Activated naive CD4-positive, alpha-beta T cell treated with anti-CD3 and anti-CD28 coated beads for 36 hours (primary cell): ENCODE results near the gene C10orf90. TPM values are rescaled to one million over a fixed set of nuclear protein-coding genes. Genes with fewer than 3 reads are reported as not detected.
"Not testable (repeated sequence)": the region's sequence is repeated elsewhere in the genome, so short reads cannot be mapped to it uniquely, and the experiment has no call there.

Experiments used
- CTCF ChIA-PET: fragments of 350-600 bp; sonication (Branson Sonifier 250); formaldehyde crosslinking; loops from one replicate; lab custom pipeline; 2021; ENCODE audit warnings: antibody characterized with exemption; lab: Charles Lee
- DNase-seq: peaks from one replicate; pipeline ENCODE4 v3.0.0-alpha.2; 2020
- H3K27ac Mint-ChIP-seq: one replicate; pipeline ENCODE4 v1.8.0; 2021; ENCODE audit warnings: mild to moderate bottlenecking, mixed read lengths
- H3K27me3 Mint-ChIP-seq: one replicate; pipeline ENCODE4 v1.8.0; 2021; ENCODE audit warnings: low read depth, mixed read lengths
- H3K36me3 Mint-ChIP-seq: one replicate; pipeline ENCODE4 v1.8.0; 2021; ENCODE audit warnings: low read depth, mixed read lengths
- H3K4me1 Mint-ChIP-seq: one replicate; pipeline ENCODE4 v1.8.0; 2021; ENCODE audit warnings: low read depth, mixed read lengths
- H3K4me3 Mint-ChIP-seq: one replicate; pipeline ENCODE4 v1.8.0; 2021; ENCODE audit warnings: mild to moderate bottlenecking, moderate library complexity, mixed read lengths
- H3K9me3 Mint-ChIP-seq: one replicate; pipeline ENCODE4 v1.8.0; 2021; ENCODE audit warnings: mixed read lengths
- intact Hi-C: fragments of 100-400 bp; cut with micrococcal nuclease; formaldehyde crosslinking; loops from one replicate; pipeline ENCODE4 v1.15.1; 2023
- total RNA-seq, 2 experiments: library from RNA; stranded (reverse); gene quantifications; one replicate each; pipeline ENCODE4 v1.2.3, GENCODE V29; 2021

C10orf90 gene
- total RNA-seq, 2 experiments from 2014 or later, result not detected

DNA sequence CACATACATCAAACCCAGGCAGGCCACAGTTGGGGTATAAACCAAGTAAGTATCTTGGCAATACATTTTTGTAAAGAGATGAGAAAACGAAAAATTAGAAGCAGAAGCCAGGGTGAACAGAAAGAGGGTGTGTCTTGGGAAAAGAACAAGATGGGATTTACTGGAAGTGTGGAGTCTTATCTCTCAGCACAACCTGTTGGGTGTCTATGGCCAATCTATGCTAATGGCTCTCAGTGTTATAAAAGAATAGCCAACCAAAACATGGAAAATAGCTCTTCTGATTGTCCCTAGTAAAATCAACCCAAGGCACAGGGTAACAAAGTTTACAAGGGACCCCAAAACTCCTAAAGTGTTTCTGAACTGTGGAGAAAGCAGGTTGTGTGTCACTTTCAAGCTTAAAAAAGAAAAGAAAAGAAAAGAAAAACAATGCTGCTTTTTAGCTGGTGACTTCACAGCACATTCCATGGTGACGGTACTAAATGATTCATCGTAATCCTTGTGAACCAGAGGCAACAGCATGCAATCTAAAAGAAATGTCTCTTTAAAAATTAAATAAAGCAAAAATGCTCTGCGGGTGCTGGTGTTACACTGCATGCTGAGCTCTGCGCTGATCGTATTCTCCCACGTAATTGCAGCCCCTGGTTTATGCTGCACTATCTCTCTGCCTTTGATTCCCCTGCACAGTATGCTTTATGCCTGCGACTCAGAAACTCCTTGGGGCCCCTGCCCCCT, 100.8 kb downstream of the C10orf90 start:
- no peak overlapping the region for H3K4me3 Mint-ChIP-seq
- CTCF ChIA-PET, result interaction anchor here (0.7 kb wide), 1 partner anchor 123 kb away, joined by 3 read pairs; no protein-coding TSS in a partner anchor
- intact Hi-C loops, result no loop called here
- H3K27me3 Mint-ChIP-seq, result peaks cover 2% of the 10 kb centered on the region
- no peaks in the 10 kb centered on the region for H3K36me3 Mint-ChIP-seq
- DNase-seq, result no peak
- peaks cover 5% of the 10 kb centered on the region for H3K9me3 Mint-ChIP-seq
- no peak overlapping the region for H3K27ac Mint-ChIP-seq
- H3K4me1 Mint-ChIP-seq, result no peaks in the 10 kb centered on the region

DNA sequence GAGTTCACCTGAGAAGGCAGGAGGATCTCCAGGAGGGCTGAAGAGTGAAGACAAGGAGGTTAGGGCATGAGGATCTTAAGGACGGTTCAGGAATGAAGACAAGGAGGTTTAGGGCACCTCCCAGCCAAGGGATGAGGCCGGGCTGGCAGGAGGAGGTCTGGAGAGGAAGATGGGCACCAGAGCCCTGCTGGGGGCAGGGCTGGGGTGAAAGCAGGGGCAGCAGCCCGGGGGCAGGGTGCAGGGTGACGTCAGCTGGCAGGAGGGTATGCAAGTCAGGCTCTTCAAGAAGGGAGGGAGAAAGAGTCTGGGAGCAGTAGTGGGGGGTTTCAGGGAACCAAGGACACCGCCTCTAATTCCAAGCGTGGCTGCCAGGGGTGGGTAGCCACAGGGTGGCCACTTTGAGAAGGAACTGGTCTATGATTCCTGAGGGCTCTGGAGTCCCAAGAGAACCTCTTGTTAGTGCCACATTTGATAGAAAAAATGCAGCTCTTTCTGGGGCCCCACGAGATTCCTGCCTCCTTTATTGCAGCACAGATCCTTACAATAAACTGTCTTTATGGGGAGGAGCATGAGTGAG, 101.6 kb downstream of the C10orf90 start:
- Mint-ChIP-seq H3K9me3 (peaks cover 5% of the 10 kb centered on the region), H3K36me3 (no peaks in the 10 kb centered on the region), H3K27ac (no peak overlapping the region), H3K4me3 (no peak overlapping the region), H3K27me3 (peaks cover 2% of the 10 kb centered on the region), H3K4me1 (no peaks in the 10 kb centered on the region)
- intact Hi-C loops, result no loop called here
- DNase-seq, result no peak
- CTCF ChIA-PET, result no interaction called here

GRCh38 chr10:126565871-126566270, 104.6 kb downstream of the C10orf90 start:
- CTCF ChIA-PET, result no interaction called here
- peaks cover 9% of the 10 kb centered on the region for H3K27me3 Mint-ChIP-seq
- no peak overlapping the region for H3K4me3 Mint-ChIP-seq
- no peaks in the 10 kb centered on the region for H3K36me3 Mint-ChIP-seq
- DNase-seq, result no peak
- no peaks in the 10 kb centered on the region for H3K4me1 Mint-ChIP-seq
- H3K27ac Mint-ChIP-seq, result no peak overlapping the region
- intact Hi-C loops, result no loop called here
- H3K9me3 Mint-ChIP-seq, result peaks cover 5% of the 10 kb centered on the region

DNA sequence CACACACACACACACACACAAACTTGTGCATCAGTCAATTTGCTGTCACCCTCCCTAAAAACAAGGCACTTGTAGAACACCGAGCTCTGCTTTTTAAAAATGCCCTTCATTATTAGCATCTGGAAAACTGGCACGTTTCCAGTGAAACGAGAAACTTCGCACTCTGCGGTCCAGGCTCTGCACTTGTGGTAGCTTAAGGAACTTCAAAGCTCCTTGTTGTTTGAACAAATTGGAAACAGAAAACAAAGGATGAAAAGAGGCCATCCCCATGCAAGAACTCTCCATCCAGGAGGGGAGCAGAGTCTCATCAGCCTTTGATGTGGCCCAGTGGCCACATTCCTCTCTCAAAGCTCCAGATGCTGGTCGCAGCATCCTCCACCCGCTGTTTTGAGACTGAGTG, 105.1 kb downstream of the C10orf90 start:
- Mint-ChIP-seq H3K9me3 (peaks cover 5% of the 10 kb centered on the region), H3K27ac (no peak overlapping the region), H3K36me3 (no peaks in the 10 kb centered on the region), H3K27me3 (peaks cover 9% of the 10 kb centered on the region), H3K4me1 (no peaks in the 10 kb centered on the region), H3K4me3 (no peak overlapping the region)
- intact Hi-C loops, result no loop called here
- CTCF ChIA-PET, result no interaction called here
- no peak for DNase-seq

DNA sequence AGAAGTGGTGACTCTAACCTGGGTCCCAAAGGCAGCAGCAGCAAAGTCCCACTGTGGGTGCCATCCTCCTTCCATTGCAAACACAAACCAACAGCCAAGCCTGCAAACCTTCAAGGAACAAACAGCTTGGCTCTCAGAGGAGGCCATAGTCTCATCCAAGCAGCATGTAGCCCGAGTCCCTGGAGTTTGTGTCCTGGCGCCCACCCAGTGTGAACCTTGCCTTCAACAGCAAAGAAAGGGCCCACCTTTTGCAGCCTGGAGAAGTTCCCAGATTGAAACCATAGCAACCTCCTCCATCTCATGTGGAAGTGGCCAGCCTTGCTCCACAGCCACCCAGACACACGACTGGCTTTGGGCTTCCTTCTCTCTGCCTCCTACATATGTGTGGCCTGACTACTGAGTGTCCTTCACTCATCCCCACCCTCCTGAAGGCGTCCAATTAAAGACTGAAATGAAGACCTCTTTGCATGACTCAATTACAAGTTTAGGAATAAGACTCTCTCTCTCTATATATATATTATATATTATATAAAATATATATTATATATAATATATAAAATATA, 106.1 kb downstream of the C10orf90 start:
- no peak overlapping the region for H3K27ac Mint-ChIP-seq
- peaks cover 4% of the 10 kb centered on the region for H3K9me3 Mint-ChIP-seq
- H3K27me3 Mint-ChIP-seq, result peaks cover 7% of the 10 kb centered on the region
- no peak for DNase-seq
- no peak overlapping the region for H3K4me3 Mint-ChIP-seq
- CTCF ChIA-PET, result no interaction called here
- no peaks in the 10 kb centered on the region for H3K4me1 Mint-ChIP-seq
- intact Hi-C loops, result no loop called here
- H3K36me3 Mint-ChIP-seq, result no peaks in the 10 kb centered on the region

DNA sequence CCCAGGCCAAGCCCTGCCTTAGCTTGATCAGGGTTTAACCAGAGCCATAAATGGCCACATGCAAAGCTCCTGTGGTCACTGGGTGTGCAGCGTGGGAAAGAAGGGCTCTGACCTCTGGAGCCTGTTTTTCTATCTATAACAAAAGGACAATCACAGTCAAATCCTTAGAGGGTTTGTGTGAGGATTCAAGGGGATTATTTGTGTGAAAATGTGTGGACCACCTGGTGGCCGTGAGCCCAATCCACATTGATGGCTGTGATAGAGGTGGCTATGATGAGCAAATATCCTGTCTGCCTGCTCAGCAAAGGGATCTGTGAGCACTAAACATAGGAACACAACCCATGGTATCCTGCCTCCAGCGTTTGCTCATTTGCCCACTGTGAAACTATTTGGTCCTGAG, 107.1 kb downstream of the C10orf90 start:
- intact Hi-C loops, result no loop called here
- Mint-ChIP-seq H3K4me3 (no peak overlapping the region), H3K36me3 (no peaks in the 10 kb centered on the region), H3K27me3 (peaks cover 7% of the 10 kb centered on the region), H3K4me1 (no peaks in the 10 kb centered on the region), H3K27ac (no peak overlapping the region), H3K9me3 (peaks cover 3% of the 10 kb centered on the region)
- CTCF ChIA-PET, result no interaction called here
- no peak for DNase-seq

DNA sequence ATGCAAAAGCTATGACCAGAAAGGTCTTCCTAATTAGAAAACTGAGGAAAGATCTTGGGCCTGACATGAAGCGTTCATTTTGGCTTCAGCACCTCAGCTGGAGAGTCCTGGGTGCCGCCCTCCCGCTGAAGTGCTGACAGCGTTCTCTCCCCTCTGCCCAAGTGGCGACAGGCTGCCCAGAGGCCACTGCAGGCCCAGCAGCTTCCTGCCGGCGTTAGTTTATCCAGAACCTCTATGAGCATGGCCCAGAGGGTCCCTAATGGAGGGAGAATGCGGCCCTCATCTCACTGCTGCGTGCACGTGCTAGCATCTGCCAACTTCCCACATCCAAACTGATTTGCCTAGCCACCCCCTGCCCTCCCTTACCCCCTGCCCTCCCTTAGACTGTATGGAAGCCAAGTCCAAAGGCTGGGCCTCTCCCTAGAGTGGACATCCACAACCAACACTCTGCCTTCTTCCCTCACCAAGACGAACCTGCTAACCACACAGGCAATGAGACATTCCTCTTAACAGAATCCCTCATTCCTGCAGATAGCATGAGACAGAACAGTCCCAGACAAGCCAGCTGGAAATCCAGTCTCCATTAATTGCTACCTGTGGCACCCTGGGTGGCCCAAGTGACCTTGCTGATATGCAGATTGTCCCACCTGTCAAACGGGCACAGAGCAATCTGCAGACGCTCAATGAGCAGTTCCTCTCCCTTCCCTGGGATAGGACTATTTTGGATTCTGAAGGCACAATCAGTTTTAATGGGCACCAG, 108.4 kb downstream of the C10orf90 start:
- intact Hi-C loops, result no loop called here
- Mint-ChIP-seq H3K36me3 (no peaks in the 10 kb centered on the region), H3K27ac (no peak overlapping the region), H3K4me3 (no peak overlapping the region), H3K4me1 (no peaks in the 10 kb centered on the region), H3K9me3 (peaks cover 2% of the 10 kb centered on the region), H3K27me3 (peaks cover 7% of the 10 kb centered on the region)
- CTCF ChIA-PET, result no interaction called here
- DNase-seq, result no peak

DNA sequence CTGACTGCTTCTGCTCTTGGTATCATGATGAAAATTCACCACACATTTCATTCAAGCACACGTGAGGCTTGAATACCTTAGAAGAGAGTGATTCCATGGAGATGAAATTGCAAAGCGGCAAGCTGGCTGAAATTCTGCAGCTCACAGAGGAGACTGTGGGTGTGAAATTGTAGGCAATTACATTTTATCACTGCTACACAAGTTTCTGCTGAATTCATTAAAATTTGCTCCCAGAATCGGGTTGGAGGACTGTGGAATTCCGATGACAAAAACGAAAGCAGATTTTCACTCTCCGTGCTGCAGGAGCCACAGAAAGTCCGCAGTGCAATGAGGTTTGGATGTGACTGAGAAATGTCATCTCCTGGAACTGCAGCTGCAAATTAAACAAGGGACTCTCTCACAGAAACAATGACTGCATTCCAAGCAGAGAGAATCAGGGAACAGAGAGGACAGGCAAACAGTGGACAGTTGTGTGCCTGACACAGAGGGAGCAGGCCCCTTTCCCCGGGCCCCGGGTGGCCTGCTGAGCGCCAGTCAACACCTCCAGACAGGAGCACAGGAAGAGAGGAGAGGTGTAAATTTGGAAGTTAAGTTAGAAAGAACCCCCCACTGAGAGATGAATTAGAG, 109.1 kb downstream of the C10orf90 start:
- no peak overlapping the region for H3K4me3 Mint-ChIP-seq
- DNase-seq, result no peak
- peaks cover 7% of the 10 kb centered on the region for H3K27me3 Mint-ChIP-seq
- no peaks in the 10 kb centered on the region for H3K36me3 Mint-ChIP-seq
- peaks cover 2% of the 10 kb centered on the region for H3K9me3 Mint-ChIP-seq
- intact Hi-C loops, result no loop called here
- no peak overlapping the region for H3K27ac Mint-ChIP-seq
- no peaks in the 10 kb centered on the region for H3K4me1 Mint-ChIP-seq
- CTCF ChIA-PET, result no interaction called here

DNA sequence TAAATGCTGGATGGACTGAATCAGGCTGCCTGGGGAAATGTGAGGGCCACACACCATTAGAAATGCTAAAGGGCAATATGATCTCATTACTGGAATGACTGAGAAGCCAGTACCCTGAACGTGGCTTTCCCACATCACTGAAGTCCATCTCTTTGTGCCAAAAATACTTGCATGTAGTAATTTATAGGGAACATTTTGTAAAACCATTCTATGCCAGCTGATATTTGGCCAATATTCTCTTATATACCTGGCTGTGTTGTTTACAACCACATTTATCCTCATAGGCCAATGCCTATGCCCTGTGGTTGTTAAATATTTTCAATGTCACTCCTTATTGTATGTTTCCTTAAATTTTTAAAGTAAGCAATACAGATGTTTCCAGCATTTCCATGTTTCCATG, 111.6 kb downstream of the C10orf90 start:
- Mint-ChIP-seq H3K4me3 (no peak overlapping the region), H3K4me1 (no peaks in the 10 kb centered on the region), H3K9me3 (no peaks in the 10 kb centered on the region), H3K36me3 (no peaks in the 10 kb centered on the region), H3K27me3 (peaks cover 7% of the 10 kb centered on the region), H3K27ac (no peak overlapping the region)
- DNase-seq, result no peak
- intact Hi-C loops, result no loop called here
- CTCF ChIA-PET, result no interaction called here

DNA sequence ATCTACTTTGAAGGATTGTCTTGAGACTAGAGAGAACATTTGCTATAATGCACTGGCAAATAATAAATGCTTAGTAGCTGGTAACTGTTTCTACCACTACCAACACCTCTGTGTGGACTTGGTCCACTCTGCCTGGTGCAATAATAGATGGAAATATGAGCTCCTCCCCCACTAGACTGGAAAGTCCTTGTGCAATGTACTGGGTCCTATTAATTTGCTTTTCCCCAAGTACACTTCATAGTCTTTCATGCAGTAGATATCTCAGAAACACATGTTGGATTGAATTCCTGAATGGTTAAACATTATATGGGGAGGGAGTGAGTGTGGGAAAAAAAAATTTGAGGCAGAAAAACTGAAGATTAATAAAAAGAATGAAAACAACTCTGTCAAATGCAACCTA, 119.3 kb downstream of the C10orf90 start:
- DNase-seq, result no peak
- no peaks in the 10 kb centered on the region for H3K9me3 Mint-ChIP-seq
- H3K27me3 Mint-ChIP-seq, result no peaks in the 10 kb centered on the region
- CTCF ChIA-PET, result no interaction called here
- no peak overlapping the region for H3K27ac Mint-ChIP-seq
- no peaks in the 10 kb centered on the region for H3K36me3 Mint-ChIP-seq
- intact Hi-C loops, result no loop called here
- H3K4me3 Mint-ChIP-seq, result no peak overlapping the region
- no peaks in the 10 kb centered on the region for H3K4me1 Mint-ChIP-seq

DNA sequence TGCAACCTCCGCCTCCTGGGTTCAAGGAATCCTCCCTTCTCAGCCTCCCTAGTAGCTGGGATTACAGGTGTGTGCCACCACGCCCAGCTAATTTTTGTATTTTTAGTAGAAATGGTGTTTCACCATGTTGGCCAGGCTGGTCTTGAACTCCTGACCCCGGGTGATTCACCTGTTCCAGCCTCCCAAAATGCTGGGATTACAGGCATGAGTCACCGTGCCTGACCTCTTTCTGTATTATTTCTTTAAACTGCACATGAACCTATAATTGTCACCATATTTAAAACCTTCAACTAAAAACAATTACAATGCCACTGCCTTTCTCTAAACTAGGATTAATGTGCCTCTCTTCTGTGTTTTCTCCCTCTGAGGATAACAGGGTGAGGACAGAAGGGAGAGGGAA, 119.9 kb downstream of the C10orf90 start:
- H3K9me3 Mint-ChIP-seq, H3K4me3 Mint-ChIP-seq, H3K4me1 Mint-ChIP-seq, intact Hi-C loops, DNase-seq, H3K27me3 Mint-ChIP-seq, H3K27ac Mint-ChIP-seq, H3K36me3 Mint-ChIP-seq, CTCF ChIA-PET: not testable (repeated sequence)

DNA sequence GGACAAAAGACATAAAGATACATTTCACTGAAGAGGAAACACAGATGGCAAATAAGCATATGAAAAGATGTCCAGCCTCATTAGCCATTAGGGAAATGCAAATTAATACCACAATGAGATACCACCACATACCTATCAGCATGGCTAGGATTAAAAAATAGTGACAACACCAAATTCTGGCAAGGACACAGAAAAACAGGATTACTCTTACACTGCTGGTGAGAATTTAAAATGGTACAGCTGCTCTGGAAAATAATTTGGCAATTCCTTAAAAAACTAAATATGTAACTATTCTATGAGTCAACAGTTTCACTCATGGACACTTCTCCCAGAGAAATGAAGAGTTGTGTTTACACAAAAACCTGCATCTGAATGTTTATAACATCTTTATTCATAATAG, 121.1 kb downstream of the C10orf90 start:
- Mint-ChIP-seq H3K4me3 (no peak overlapping the region), H3K27me3 (no peaks in the 10 kb centered on the region), H3K4me1 (no peaks in the 10 kb centered on the region), H3K9me3 (no peaks in the 10 kb centered on the region), H3K27ac (no peak overlapping the region), H3K36me3 (no peaks in the 10 kb centered on the region)
- intact Hi-C loops, result no loop called here
- CTCF ChIA-PET, result no interaction called here
- no peak for DNase-seq
